IMR-90 (cell line): ENCODE data around the gene HINT3. TPM values are rescaled to one million over a fixed set of nuclear protein-coding genes. Genes with fewer than 3 reads are reported as not detected.
A peak's percentile ranks its signal among the peaks of the same experiment; 100 is the strongest.

ENCODE experiments used
- ATAC-seq: fragments of 200-7000 bp; cut with Tn5 transposase; 2 replicates; pipeline ENCODE4 v1.9.1; 2020; ENCODE audit warnings: low read depth, mild to moderate bottlenecking, moderate library complexity
- BruUV-seq: library from RNA; stranded (reverse); fragments of 400-500 nt; replicated peaks from 2 replicates; lab custom pipeline; 2021; lab: Mats Ljungman, UMichigan
- CTCF ChIA-PET: fragments of 300-600 bp; formaldehyde crosslinking; extraction: SDS; loops from one replicate; lab custom pipeline; 2021; ENCODE audit warnings: antibody characterized with exemption; lab: Yijun Ruan, JAX
- POLR2A ChIA-PET: fragments of 300-600 bp; sonication (Branson Sonifier 250); formaldehyde crosslinking; loops from one replicate; lab custom pipeline; 2022; ENCODE audit warnings: antibody characterized with exemption; ENCODE audit not compliant: unreplicated experiment; lab: Charles Lee
- DNase-seq: peaks from one replicate; pipeline ENCODE4 v3.0.0; 2013
- H2AFZ ChIP-seq: replicated peaks from 2 replicates; pipeline ENCODE3; 2013; ENCODE audit warnings: low read length, mild to moderate bottlenecking; ENCODE audit not compliant: poor library complexity
- H2AK5ac ChIP-seq: 2 replicates; pipeline ENCODE4 v1.6.1; 2013; ENCODE audit warnings: low read depth, low read length, inconsistent platforms
- H2AK9ac ChIP-seq: replicated peaks from 2 replicates; pipeline ENCODE3; 2013; ENCODE audit warnings: mild to moderate bottlenecking, low read depth, low read length, moderate library complexity; ENCODE audit not compliant: poor library complexity
- H2BK120ac ChIP-seq: 2 replicates; pipeline ENCODE4 v1.6.1; 2013; ENCODE audit warnings: low read depth, low read length, inconsistent platforms
- H2BK15ac ChIP-seq: 3 replicates; pipeline ENCODE4 v1.6.1; 2013; ENCODE audit warnings: low read depth, low read length, inconsistent platforms
- H2BK20ac ChIP-seq: 2 replicates; pipeline ENCODE4 v1.6.1; 2013; ENCODE audit warnings: low read depth, mild to moderate bottlenecking, inconsistent platforms, low read length, moderate library complexity
- H2BK5ac ChIP-seq: 2 replicates; pipeline ENCODE4 v1.6.1; 2013; ENCODE audit warnings: mild to moderate bottlenecking, low read depth, low read length, inconsistent platforms; ENCODE audit not compliant: poor library complexity, severe bottlenecking
- H3K14ac ChIP-seq: replicated peaks from 2 replicates; pipeline ENCODE4 v1.6.1; 2013; ENCODE audit warnings: low read depth, low read length, inconsistent platforms
- H3K18ac ChIP-seq: 2 replicates; pipeline ENCODE4 v1.6.1; 2013; ENCODE audit warnings: low read depth, low read length, control low read depth
- H3K23ac ChIP-seq: 2 replicates; pipeline ENCODE4 v1.6.1; 2013; ENCODE audit warnings: low read depth, low read length, inconsistent platforms
- H3K27ac ChIP-seq: 2 replicates; pipeline ENCODE4 v1.5.1; 2013; ENCODE audit warnings: mild to moderate bottlenecking, control low read depth, low read length; ENCODE audit not compliant: insufficient read depth
- H3K27me3 ChIP-seq: 2 replicates; pipeline ENCODE4 v1.6.1; 2013; ENCODE audit warnings: low read length; ENCODE audit not compliant: control insufficient read depth, insufficient read depth
- H3K36me3 ChIP-seq: 2 replicates; pipeline ENCODE4 v1.6.1; 2013; ENCODE audit warnings: low read length, mixed read lengths; ENCODE audit not compliant: control insufficient read depth, insufficient read depth
- H3K4ac ChIP-seq: 2 replicates; pipeline ENCODE4 v1.6.1; 2013; ENCODE audit warnings: low read depth, low read length, inconsistent platforms
- H3K4me1 ChIP-seq: 2 replicates; pipeline ENCODE4 v1.6.1; 2013; ENCODE audit warnings: low read length, mixed read lengths; ENCODE audit not compliant: control insufficient read depth, insufficient read depth
- H3K4me2 ChIP-seq: 2 replicates; pipeline ENCODE4 v1.6.1; 2013; ENCODE audit warnings: low read depth, mild to moderate bottlenecking, control low read depth, low read length, moderate library complexity
- H3K4me3 ChIP-seq: 2 replicates; pipeline ENCODE4 v1.5.1; 2013; ENCODE audit warnings: low read depth, mild to moderate bottlenecking, control low read depth, low read length, moderate library complexity; ENCODE audit not compliant: insufficient read depth
- H3K56ac ChIP-seq: 2 replicates; pipeline ENCODE4 v1.6.1; 2013; ENCODE audit warnings: low read length, inconsistent platforms; ENCODE audit not compliant: insufficient read depth; ENCODE audit errors: extremely low read depth
- H3K79me1 ChIP-seq, 2 experiments: 2 replicates each; pipeline ENCODE4 v1.6.1; 2013; ENCODE audit warnings: low read length in 2 of 2, inconsistent platforms in 1 of 2, low read depth in 1 of 2
- H3K9ac ChIP-seq: 2 replicates; pipeline ENCODE4 v1.6.1; 2013; ENCODE audit warnings: low read depth, low read length, control low read depth
- H3K9me1 ChIP-seq: 2 replicates; pipeline ENCODE4 v1.6.1; 2013; ENCODE audit warnings: low read length, inconsistent platforms; ENCODE audit not compliant: insufficient read depth
- H3K9me3 ChIP-seq: 2 replicates; pipeline ENCODE4 v1.6.1; 2013; ENCODE audit warnings: low read length; ENCODE audit not compliant: control insufficient read depth, insufficient read depth
- H4K20me1 ChIP-seq: 2 replicates; pipeline ENCODE4 v1.6.1; 2013; ENCODE audit warnings: low read length, inconsistent platforms; ENCODE audit not compliant: insufficient read depth
- H4K5ac ChIP-seq: 2 replicates; pipeline ENCODE4 v1.6.1; 2013; ENCODE audit warnings: mild to moderate bottlenecking, low read depth, low read length, control low read depth
- H4K8ac ChIP-seq, 2 experiments: 2 replicates each; pipeline ENCODE4 v1.6.1; 2013; ENCODE audit warnings: low read depth in 2 of 2, low read length in 2 of 2, control low read depth in 1 of 2, inconsistent platforms in 1 of 2
- H4K91ac ChIP-seq: 2 replicates; pipeline ENCODE4 v1.6.1; 2013; ENCODE audit warnings: low read depth, low read length, inconsistent platforms; ENCODE audit not compliant: insufficient read depth
- BHLHE40 ChIP-seq: fragments of 150-350 bp; IDR thresholded peaks from 2 replicates; pipeline ENCODE4 v1.6.1; 2016; ENCODE audit warnings: mild to moderate bottlenecking, low read depth, low read length
- CEBPB ChIP-seq: IDR thresholded peaks from 2 replicates; pipeline ENCODE4 v1.6.1; 2012; ENCODE audit warnings: low read depth, low read length, improper control_type of control experiment
- CHD1 ChIP-seq: IDR thresholded peaks from 2 replicates; pipeline ENCODE4 v1.6.1; 2012; ENCODE audit warnings: low read depth, low read length, improper control_type of control experiment
- ELK1 ChIP-seq: fragments of 150-350 bp; IDR thresholded peaks from 2 replicates; pipeline ENCODE4 v1.6.1; 2016; ENCODE audit warnings: low read depth, mild to moderate bottlenecking, low read length, moderate library complexity, borderline replicate concordance
- FOS ChIP-seq: fragments of 150-350 bp; IDR thresholded peaks from 2 replicates; pipeline ENCODE4 v1.6.1; 2016; ENCODE audit warnings: low read depth, low read length
- MAFK ChIP-seq: IDR thresholded peaks from 2 replicates; pipeline ENCODE4 v1.6.1; 2012; ENCODE audit warnings: low read depth, low read length, improper control_type of control experiment
- MAZ ChIP-seq: IDR thresholded peaks from 2 replicates; pipeline ENCODE4 v1.6.1; 2012; ENCODE audit warnings: low read depth, mild to moderate bottlenecking, low read length, improper control_type of control experiment, moderate library complexity, borderline replicate concordance
- MXI1 ChIP-seq: IDR thresholded peaks from 2 replicates; pipeline ENCODE4 v1.6.1; 2012; ENCODE audit warnings: low read depth, mild to moderate bottlenecking, low read length, moderate library complexity, borderline replicate concordance
- POLR2A ChIP-seq: IDR thresholded peaks from 2 replicates; pipeline ENCODE4 v1.6.1; 2012; ENCODE audit warnings: mild to moderate bottlenecking, low read depth, low read length
- RAD21 ChIP-seq: IDR thresholded peaks from 2 replicates; pipeline ENCODE4 v1.6.1; 2012; ENCODE audit warnings: low read length, improper control_type of control experiment
- RCOR1 ChIP-seq: IDR thresholded peaks from 2 replicates; pipeline ENCODE4 v1.6.1; 2012; ENCODE audit warnings: mild to moderate bottlenecking, low read length, improper control_type of control experiment; ENCODE audit not compliant: insufficient replicate concordance
- RFX5 ChIP-seq: IDR thresholded peaks from 2 replicates; pipeline ENCODE4 v1.8.0; 2012; ENCODE audit warnings: low read depth, mild to moderate bottlenecking, low read length, moderate library complexity
- SMC3 ChIP-seq: fragments of 150-350 bp; IDR thresholded peaks from 2 replicates; pipeline ENCODE4 v1.6.1; 2016; ENCODE audit warnings: low read depth, mild to moderate bottlenecking, antibody characterized with exemption, low read length, moderate library complexity
- USF2 ChIP-seq: fragments of 150-350 bp; IDR thresholded peaks from 2 replicates; pipeline ENCODE4 v1.6.1; 2017; ENCODE audit warnings: mild to moderate bottlenecking, antibody characterized with exemption, low read length, low read depth
- WGBS, 2 experiments: methylation state at CpG; one replicate each; pipeline versions ENCODE4 v1.1.5 to v1.1.7; 2013; ENCODE audit warnings: missing lambda C conversion rate in 2 of 2; ENCODE audit not compliant: insufficient read length in 1 of 2; ENCODE audit errors: extremely low coverage in 2 of 2; 5-methylcytosine and 5-hydroxymethylcytosine counted together
- dilution Hi-C: fragments of 300-500 bp; cut with HindIII; formaldehyde crosslinking; loops from one replicate; pipeline ENCODE4 v1.14.3; 2018; ENCODE audit warnings: low sequenced_read_pairs; ENCODE audit not compliant: unreplicated experiment
- in situ Hi-C: fragments of 300-500 bp; cut with MboI; formaldehyde crosslinking; loops from 3 replicates; pipeline ENCODE4 v1.14.3; 2019; ENCODE audit warnings: low sequenced_read_pairs, inconsistent platforms, mixed read lengths
- intact Hi-C: fragments of 100-400 bp; cut with micrococcal nuclease; formaldehyde crosslinking; loops from 2 replicates; pipeline ENCODE4 v1.10.0; 2022
- polyA plus RNA-seq, 3 experiments: library from polyadenylated mRNA; depleted of rRNA; stranded (reverse); fragments of >200 nt; gene quantifications; 2 replicates each; pipeline ENCODE4 v1.2.3, GENCODE V29; 2012; ENCODE audit warnings: low replicate concordance in 1 of 3
- total RNA-seq: library from RNA; depleted of rRNA; stranded (reverse); fragments of >200 nt; gene quantifications from 2 replicates; pipeline ENCODE4 v1.2.3, GENCODE V29; 2012
- TF ChIP-seq, protein P1 (sequence below): conservative IDR thresholded peaks from 2 replicates; pipeline ENCODE4 v1.5.1; 2012; ENCODE audit warnings: mild to moderate bottlenecking, low read depth, low read length, improper control_type of control experiment

The HINT3 gene
- total and polyA plus RNA-seq, 2 of the 4 experiments (the other 2 are of a cell fraction) = 3.4 to 6.5 TPM

GRCh38 chr6:125955973-125956372 lies 597 bp upstream of the HINT3 start:
- Histone ChIP-seq H2AFZ (no peak overlapping the region), H4K8ac (peak overlapping the region; percentile 32 to 36; a peak in 3 of 4 replicates), H3K18ac (no peak overlapping the region), H2AK9ac (no peak overlapping the region), H3K9me3 (no peaks in the 10 kb centered on the region), H4K91ac (no peak overlapping the region), H3K36me3 (no peaks in the 10 kb centered on the region), H3K4me3 (no peak overlapping the region), H3K4ac (no peak overlapping the region), H2BK20ac (no peak overlapping the region), H2AK5ac (no peak overlapping the region), H3K79me1 (peaks cover 13 to 27% of the 10 kb centered on the region in 2 experiments), H4K20me1 (no peaks in the 10 kb centered on the region), H3K27ac (no peak overlapping the region), H3K23ac (no peak overlapping the region), H2BK5ac (no peak overlapping the region), H3K4me1 (peaks cover 2% of the 10 kb centered on the region; the same call in 1 of the 2 replicates), H3K27me3 (no peaks in the 10 kb centered on the region), H3K14ac (no peak overlapping the region), H3K4me2 (0 out of 2 replicates have a peak overlapping the region, but pooled peaks have one; percentile 27), H3K9ac (no peak overlapping the region), H3K56ac (no peak overlapping the region), H2BK15ac (no peak overlapping the region), H3K9me1 (no peaks in the 10 kb centered on the region; the same call in 1 of the 2 replicates), H2BK120ac (no peak overlapping the region), H4K5ac (no peak overlapping the region)
- CTCF ChIA-PET = interaction anchor here (0.6 to 4.0 kb wide), 17 partner anchors 8 to 643 kb away, joined by 3 to 45 read pairs (median 4); partner anchors contain the start of gene NCOA7
- POLR2A ChIA-PET = interaction anchor here (0.6 to 1.0 kb wide), 2 partner anchors 166 to 175 kb away, joined by 4 read pairs; partner anchors contain the start of gene NCOA7
- ATAC-seq (no peak), DNase-seq (no peak)
- BruUV-seq = no TSS peak
- in situ Hi-C loops = loop anchor here (5.0 kb wide), 1 partner anchor 169 kb away; no protein-coding TSS in a partner anchor
- WGBS, 2 experiments = no CpG with 5 or more reads among the region's 5 CpGs
- no peak for TF ChIP-seq BHLHE40
- no peak for TF ChIP-seq CEBPB
- TF ChIP-seq FOS = no peak
- no peak for TF ChIP-seq RAD21
- TF ChIP-seq, protein P1, sequence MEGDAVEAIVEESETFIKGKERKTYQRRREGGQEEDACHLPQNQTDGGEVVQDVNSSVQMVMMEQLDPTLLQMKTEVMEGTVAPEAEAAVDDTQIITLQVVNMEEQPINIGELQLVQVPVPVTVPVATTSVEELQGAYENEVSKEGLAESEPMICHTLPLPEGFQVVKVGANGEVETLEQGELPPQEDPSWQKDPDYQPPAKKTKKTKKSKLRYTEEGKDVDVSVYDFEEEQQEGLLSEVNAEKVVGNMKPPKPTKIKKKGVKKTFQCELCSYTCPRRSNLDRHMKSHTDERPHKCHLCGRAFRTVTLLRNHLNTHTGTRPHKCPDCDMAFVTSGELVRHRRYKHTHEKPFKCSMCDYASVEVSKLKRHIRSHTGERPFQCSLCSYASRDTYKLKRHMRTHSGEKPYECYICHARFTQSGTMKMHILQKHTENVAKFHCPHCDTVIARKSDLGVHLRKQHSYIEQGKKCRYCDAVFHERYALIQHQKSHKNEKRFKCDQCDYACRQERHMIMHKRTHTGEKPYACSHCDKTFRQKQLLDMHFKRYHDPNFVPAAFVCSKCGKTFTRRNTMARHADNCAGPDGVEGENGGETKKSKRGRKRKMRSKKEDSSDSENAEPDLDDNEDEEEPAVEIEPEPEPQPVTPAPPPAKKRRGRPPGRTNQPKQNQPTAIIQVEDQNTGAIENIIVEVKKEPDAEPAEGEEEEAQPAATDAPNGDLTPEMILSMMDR = no peak
- TF ChIP-seq ELK1 = no peak
- TF ChIP-seq MAZ = no peak
- no peak for TF ChIP-seq SMC3
- TF ChIP-seq MXI1 = no peak
- no peak; the same call in 1 of the 2 replicates for TF ChIP-seq POLR2A
- TF ChIP-seq RCOR1 = no peak
- TF ChIP-seq MAFK = no peak
- TF ChIP-seq CHD1 = no peak
- TF ChIP-seq USF2 = no peak
- TF ChIP-seq RFX5 = no peak
- dilution Hi-C loops = no loop called here
- intact Hi-C loops = loop anchor here (1.0 to 5.0 kb wide), 3 partner anchors 49 to 166 kb away; partner anchors contain the start of gene NCOA7
